Measurements from ENCODE around the gene ENOX1. TPM values are rescaled to one million over a fixed set of nuclear protein-coding genes. Genes with fewer than 3 reads are reported as not detected.

The ENOX1 gene
- total and polyA plus RNA-seq, 3 donors from 2014 or later = 11.0 to 14.2 (median 11.5) TPM

DNA sequence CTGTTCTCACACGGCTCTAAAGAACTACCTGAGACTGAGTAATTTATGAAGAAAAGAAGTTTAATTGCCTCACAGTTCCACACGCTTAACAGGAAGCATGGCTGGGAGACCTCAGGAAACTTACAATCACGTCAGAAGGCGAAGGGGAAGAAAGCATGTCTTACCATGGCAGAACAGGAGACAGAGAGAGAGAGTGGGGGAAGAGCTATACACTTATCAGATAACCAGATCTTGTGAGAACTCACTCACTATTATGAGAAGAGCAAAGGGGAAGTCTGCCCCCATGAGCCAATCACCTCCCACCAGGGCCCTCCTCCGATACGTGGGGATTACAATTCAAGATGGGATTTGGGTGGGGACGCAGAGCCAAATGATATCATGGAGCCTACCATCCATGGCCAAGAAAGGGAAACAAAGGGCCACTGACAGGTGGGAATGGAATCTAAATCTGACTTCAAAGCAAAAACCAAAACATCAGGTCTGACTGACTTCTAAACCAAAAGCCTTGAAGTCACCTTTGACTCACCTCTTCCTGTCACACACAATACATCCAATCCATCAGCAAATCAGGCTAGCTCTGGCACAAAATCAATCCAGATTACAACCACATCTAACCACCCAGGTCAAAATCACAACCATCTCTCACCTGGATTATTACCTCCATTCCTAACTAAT lies 189.7 kb downstream of the ENOX1 start:
- Histone ChIP-seq H3K9me3 (no peaks in the 10 kb centered on the region), H3K27ac (no peak overlapping the region), H3K36me3 (ENCODE audit: low read depth, missing control alignments) (no peaks in the 10 kb centered on the region), H3K4me1 (no peaks in the 10 kb centered on the region), H3K27me3 (no peaks in the 10 kb centered on the region), H3K4me3 (no peak overlapping the region)
- TF ChIP-seq, protein P1, sequence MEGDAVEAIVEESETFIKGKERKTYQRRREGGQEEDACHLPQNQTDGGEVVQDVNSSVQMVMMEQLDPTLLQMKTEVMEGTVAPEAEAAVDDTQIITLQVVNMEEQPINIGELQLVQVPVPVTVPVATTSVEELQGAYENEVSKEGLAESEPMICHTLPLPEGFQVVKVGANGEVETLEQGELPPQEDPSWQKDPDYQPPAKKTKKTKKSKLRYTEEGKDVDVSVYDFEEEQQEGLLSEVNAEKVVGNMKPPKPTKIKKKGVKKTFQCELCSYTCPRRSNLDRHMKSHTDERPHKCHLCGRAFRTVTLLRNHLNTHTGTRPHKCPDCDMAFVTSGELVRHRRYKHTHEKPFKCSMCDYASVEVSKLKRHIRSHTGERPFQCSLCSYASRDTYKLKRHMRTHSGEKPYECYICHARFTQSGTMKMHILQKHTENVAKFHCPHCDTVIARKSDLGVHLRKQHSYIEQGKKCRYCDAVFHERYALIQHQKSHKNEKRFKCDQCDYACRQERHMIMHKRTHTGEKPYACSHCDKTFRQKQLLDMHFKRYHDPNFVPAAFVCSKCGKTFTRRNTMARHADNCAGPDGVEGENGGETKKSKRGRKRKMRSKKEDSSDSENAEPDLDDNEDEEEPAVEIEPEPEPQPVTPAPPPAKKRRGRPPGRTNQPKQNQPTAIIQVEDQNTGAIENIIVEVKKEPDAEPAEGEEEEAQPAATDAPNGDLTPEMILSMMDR (IDR thresholded peaks at IDR 0.05) = no peak
- no peak for DNase-seq
- intact Hi-C loops (cut with DNase I; ENCODE audit: low total_unique reads) = no loop called here
- WGBS, 2 donors = 92 to 94% methylated on average over 7 of the region's 7 CpGs

DNA sequence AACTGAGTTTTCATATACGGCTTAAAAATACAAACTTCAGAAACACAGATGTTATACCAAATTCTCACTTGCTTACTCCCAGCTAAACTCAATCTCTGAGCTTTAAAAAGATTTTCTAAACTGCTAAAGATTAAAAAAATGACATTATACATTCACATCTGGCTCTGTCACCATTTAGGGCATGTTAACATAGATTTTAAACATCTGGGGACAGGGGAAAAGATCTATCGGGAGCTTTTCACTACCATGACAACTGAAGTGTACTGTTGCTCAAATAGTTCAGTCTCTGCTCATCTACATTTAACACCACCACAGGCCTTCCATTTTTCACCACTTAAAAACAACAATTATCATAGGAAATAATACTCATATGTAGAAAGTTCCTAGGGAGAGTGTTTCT lies 190.8 kb downstream of the ENOX1 start:
- Histone ChIP-seq H3K36me3 (ENCODE audit: low read depth, missing control alignments) (no peaks in the 10 kb centered on the region), H3K9me3 (no peaks in the 10 kb centered on the region), H3K4me1 (no peaks in the 10 kb centered on the region), H3K4me3 (no peak overlapping the region), H3K27ac (no peak overlapping the region), H3K27me3 (no peaks in the 10 kb centered on the region)
- DNase-seq = no peak
- intact Hi-C loops (cut with DNase I; ENCODE audit: low total_unique reads) = no loop called here
- WGBS, 2 donors = 92% methylated on average over 2 of the region's 2 CpGs
- TF ChIP-seq, protein P1 (IDR thresholded peaks at IDR 0.05) = no peak
- TF ChIP-seq POLR2A (IDR thresholded peaks at IDR 0.05) = no peak

DNA sequence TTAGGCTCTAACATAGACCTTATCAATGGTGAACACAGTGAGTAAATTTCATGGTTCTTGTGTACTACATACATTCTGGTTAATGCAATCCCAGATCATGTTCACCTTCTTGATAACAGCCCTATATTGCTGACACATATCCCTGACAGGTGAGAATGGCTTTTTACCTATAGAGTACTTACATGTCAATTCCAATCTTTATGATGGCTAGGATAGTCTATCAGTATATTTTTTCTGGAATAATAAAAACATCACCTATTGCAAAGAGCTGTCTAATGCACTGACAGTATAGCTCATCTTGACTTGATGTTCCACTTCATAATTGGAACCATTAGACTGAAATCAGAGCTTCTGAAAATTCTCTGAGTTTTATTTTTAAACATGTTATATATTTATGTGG lies 199.4 kb downstream of the ENOX1 start:
- Histone ChIP-seq H3K27me3 (no peaks in the 10 kb centered on the region), H3K9me3 (no peaks in the 10 kb centered on the region), H3K27ac (no peak overlapping the region), H3K4me3 (no peak overlapping the region), H3K4me1 (no peaks in the 10 kb centered on the region), H3K36me3 (ENCODE audit: low read depth, missing control alignments) (no peaks in the 10 kb centered on the region)
- DNase-seq = no peak
- TF ChIP-seq, protein P1 (IDR thresholded peaks at IDR 0.05) = no peak
- no peak for TF ChIP-seq POLR2A (IDR thresholded peaks at IDR 0.05)
- intact Hi-C loops (cut with DNase I; ENCODE audit: low total_unique reads) = no loop called here

DNA sequence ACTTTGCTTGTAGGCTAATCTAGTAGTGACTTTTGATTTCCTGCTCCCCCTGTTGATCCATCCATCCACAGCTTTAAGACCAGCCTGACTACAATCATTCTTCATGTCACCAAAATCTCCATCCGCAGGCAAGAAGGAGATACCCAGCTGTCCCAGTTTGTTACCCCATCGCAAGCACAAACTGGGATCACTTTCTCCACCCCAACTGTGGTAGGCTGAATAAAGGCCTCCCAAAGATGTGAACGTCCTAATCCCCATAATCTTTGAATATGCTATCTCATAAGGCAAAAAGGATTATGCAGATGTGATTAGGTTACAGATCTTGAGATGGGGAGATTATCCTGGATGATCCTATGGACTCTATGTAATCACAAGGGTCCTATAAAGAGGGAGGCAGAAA lies 202.0 kb downstream of the ENOX1 start:
- WGBS, 2 donors = 91 to 95% methylated on average over 3 of the region's 3 CpGs
- intact Hi-C loops (cut with DNase I; ENCODE audit: low total_unique reads) = no loop called here
- Histone ChIP-seq H3K4me3 (no peak overlapping the region), H3K9me3 (no peaks in the 10 kb centered on the region), H3K27ac (no peak overlapping the region), H3K36me3 (ENCODE audit: low read depth, missing control alignments) (no peaks in the 10 kb centered on the region), H3K27me3 (no peaks in the 10 kb centered on the region), H3K4me1 (no peaks in the 10 kb centered on the region)
- no peak for DNase-seq
- TF ChIP-seq, protein P1 (IDR thresholded peaks at IDR 0.05) = no peak
- no peak for TF ChIP-seq POLR2A (IDR thresholded peaks at IDR 0.05)

DNA sequence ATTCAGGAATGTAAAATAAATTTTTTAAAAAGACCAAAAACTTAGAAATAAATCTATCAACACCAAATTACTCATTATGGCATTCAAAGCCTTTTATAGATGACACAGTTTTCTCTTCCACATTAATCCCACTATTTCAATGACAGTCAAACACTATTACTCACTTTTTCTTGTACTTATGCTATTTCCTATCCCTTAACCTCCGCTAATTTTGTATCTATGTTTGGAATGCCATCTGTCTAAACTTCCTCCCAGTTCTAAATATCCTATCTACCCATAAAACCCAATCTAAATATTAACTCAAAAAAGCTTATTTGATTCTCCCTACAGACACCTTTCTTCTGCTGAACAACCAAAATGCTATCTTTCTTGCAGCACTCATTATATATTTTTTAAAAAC lies 203.5 kb downstream of the ENOX1 start:
- 82 to 83% methylated on average over 1 of the region's 1 CpG for WGBS, 2 donors
- no peak for DNase-seq
- Histone ChIP-seq H3K27me3 (no peaks in the 10 kb centered on the region), H3K27ac (no peak overlapping the region), H3K4me1 (no peaks in the 10 kb centered on the region), H3K4me3 (no peak overlapping the region), H3K9me3 (no peaks in the 10 kb centered on the region), H3K36me3 (ENCODE audit: low read depth, missing control alignments) (no peaks in the 10 kb centered on the region)
- intact Hi-C loops (cut with DNase I; ENCODE audit: low total_unique reads) = no loop called here
- no peak for TF ChIP-seq POLR2A (IDR thresholded peaks at IDR 0.05)
- TF ChIP-seq, protein P1 (IDR thresholded peaks at IDR 0.05) = no peak

All from testis (tissue), 3 donors.